COLO829 (cell line): ENCODE results near the gene SLC6A5.
"Not testable (repeated sequence)": the region's sequence is repeated elsewhere in the genome, so short reads cannot be mapped to it uniquely, and the experiment has no call there.

Source experiments
- DNase-seq: peaks from one replicate; pipeline ENCODE4 v3.0.0; 2012; ENCODE audit warnings: low spot score

The SLC6A5 gene

DNA sequence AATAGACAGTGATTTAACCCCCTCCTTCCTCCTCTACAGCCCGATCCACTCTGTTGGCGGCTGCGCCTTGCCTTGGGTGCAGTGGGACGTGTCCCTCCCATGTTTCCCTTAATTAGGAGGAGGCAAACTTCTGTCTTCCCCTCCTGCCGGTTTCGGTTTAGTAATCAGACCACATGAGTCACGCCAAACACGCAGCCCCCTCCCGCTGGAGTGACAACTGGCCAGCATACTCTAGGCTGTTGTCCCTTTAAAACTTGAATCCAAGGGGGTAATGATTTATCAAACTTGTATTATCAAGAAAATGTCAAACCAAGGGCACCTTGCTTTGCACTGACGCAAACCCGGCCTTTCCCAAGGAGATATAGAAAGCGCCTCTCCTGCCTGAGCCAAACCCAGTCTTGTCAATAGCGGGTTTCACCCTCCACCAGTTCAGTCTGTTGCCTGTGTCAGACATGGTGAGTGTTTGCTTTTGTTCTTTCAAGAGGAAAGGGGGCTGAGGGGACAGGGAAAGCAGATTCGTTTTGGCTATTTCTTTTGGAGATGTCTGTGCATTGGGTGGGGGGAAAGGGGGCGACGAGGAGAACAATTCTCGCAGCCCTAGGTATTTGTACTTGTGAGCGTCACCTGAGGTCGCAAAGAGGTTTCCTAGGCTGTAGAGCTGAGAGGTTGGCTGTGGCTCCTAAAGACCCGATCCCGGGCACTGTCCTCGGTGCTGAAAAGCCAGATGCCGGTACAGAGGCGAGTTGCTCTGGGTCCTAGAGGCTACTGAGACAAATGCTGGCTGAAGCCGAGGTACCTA, at the start of gene SLC6A5:
SLC6A5 (plus strand) TSS at position 388 of the 799 bp plus-strand sequence; CDS start at position 453, 65 bp downstream.
- peak; percentile 54 for DNase-seq

DNA sequence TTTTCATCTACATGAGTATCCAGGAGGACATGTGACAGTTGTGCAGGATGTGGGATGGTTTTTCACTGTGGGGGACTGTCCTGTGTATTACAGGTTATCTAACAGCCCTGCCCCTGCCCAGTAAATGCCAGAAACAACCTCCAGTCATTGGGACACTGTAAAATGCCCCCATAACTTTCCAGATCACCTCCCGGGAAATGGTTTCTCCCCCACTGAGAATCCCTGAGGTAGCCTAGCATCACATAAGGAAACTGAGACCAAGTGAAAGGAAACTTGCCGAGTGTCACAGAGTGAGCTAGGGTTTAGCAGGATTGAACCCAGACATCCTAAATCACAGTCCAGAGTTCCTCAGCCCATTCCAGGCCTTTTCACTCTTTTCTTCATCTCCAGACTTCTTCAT, 48.3 kb upstream of the SLC6A5 start:
- no peak for DNase-seq

GRCh38 chr11:20555783-20556182, 43.6 kb upstream of the SLC6A5 start:
- DNase-seq = no peak

- DNase-seq = not testable (repeated sequence)
Measured at GRCh38 chr11:20556396-20556795, 43.0 kb upstream of the SLC6A5 start.

- no peak for DNase-seq
Measured at GRCh38 chr11:20558741-20559140, 40.7 kb upstream of the SLC6A5 start.

DNA sequence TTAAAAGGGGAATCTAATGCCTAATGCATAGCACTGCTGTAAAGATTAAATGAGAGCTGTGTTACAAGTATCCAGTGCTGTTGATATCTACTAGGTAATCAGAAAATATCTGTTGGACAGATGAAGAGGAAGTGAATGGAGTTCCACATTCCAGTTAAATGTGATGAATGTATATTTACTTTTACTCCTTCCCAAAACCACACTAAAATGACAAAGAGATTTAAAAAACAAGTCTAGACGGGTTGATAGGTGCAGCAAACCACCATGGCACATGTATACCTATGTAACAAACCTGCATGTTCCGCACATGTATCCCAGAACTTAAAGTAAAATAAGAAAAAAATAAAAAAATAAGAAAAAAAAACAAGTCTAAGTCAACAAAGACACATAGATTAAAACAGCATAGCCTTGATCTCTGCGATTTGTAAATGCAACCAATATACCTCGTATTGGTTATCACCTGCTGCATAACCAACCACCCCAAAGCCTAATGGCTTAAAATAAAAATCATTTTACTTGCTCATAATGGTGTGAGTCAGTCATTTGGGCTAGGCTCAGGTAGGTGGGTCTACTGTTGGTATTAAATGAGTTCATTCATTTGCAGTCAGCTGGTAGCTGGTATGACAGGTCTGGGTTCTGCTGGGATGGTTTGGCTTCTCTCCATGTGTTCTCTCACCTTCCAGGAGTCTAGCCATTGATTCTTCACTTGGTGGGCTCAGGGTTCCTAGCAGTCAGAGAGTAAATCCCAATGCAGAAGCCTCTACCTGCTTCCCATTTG, 39.7 kb upstream of the SLC6A5 start:
- no peak for DNase-seq

- no peak for DNase-seq
Measured at GRCh38 chr11:20561915-20562314, 37.5 kb upstream of the SLC6A5 start.

DNA sequence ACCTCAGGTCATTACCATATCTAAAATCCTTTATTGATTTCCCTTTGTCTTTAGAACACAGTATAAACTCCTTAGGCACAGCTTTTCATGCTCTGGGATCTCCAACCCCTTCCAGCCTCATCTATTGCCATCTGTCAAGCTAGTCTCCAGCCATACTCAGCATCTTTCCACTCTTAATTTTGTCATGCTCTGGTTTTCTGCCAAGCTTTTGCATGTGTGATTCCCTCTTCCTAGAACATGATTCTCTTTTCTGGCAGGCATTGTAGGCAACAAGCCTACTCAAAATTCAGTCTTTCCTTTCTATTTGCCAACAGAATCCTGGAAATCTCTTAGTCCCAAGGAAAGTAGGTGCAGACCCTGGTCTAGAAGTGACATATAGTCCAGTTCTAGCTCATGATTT, 35.5 kb upstream of the SLC6A5 start:
- DNase-seq = no peak

DNA sequence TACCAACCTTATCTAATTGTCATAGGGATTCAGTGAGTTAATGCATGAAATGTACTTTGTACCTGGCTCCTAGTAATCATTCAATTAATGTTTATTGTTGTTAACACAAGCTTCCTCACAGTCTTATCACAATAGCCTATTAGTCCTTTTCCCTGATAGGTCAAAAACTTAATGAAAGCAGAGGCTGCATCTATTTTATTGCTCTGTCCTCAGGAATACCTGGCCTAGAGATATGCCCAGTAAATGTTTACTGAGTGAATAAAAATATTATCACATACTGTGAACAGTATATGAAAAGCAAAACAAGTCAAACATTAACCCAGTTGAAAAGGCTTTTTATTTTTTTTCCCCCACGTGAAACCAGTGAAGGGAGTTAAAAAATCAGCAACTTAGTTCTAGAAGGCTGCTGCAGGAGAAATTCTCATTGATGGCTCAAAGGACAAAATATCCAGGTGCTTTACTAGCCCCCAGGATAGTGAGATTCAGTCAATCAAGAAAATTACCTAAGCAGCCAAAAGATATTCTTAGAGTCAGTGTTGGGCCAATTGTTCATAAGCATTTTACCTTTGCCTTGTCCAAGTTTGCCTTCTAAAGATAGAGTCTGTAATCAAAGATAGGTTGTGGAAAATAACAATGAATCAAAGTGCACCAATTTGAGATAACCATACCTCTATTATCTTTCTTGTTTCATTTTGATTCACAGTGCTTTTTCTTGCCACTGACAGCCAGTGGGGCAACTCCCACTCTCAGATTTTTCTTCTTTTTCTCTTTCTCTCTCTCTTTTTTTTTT, 34.4 kb upstream of the SLC6A5 start:
- no peak for DNase-seq

DNA sequence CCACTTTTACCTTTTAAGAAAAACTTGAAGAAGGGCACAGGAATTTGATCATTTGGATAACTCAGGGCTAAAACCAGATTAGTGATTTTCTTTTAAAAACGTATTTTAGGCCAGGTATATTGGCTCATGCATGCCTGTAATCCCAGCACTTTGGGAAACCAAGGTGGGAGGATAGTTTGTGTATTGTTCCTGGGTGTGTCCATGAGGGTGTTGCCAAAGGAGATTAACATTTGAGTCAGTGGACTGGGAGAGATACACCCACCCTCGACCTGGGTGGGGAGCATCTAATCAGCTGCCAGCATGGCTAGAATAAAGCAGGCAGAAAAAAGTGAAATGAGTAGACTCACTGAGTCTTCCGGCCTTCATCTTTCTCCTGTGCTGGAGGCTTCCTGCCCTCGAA, 33.3 kb upstream of the SLC6A5 start:
- DNase-seq = not testable (repeated sequence)

- DNase-seq = no peak
Measured at GRCh38 chr11:20566591-20567434, 32.6 kb upstream of the SLC6A5 start.

DNA sequence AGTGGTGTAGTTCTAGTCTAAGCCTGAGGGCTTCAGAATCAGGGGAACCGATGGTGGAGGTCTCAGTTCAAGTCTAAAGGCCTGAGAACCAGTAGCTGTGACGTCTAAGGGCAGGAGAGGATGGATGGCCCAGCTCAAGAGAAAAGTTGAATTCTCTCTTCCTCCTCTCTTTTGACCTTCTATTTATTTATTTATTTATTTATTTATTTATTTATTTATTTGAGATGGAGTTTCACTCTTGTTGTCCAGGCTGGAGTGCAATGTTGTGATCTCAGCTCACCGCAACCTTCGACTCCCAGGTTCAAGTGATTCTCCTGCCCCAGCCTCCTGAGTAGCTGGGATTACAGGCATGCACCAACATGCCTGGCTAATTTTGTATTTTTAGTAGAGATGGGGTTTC, 19.7 kb upstream of the SLC6A5 start:
- not testable (repeated sequence) for DNase-seq

DNA sequence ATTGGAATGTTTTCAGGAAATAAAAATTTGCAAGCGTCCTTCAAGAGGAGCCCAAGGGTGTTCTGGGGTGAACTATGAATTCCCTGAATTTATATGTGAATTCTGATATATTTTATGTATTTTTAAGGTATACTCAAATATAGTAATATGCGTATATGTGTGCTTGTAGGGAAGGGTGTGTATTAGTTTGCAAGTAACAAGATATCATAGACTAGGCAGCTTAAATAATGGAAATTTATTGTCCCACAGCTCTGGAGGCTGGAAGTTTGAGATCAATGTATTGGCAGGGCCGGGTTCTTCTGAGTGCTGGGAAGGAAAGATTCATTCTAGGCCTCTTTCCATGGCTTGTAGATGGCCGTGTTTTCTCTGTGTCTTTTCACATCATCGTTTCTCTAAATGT, 16.2 kb upstream of the SLC6A5 start:
- DNase-seq = no peak

DNA sequence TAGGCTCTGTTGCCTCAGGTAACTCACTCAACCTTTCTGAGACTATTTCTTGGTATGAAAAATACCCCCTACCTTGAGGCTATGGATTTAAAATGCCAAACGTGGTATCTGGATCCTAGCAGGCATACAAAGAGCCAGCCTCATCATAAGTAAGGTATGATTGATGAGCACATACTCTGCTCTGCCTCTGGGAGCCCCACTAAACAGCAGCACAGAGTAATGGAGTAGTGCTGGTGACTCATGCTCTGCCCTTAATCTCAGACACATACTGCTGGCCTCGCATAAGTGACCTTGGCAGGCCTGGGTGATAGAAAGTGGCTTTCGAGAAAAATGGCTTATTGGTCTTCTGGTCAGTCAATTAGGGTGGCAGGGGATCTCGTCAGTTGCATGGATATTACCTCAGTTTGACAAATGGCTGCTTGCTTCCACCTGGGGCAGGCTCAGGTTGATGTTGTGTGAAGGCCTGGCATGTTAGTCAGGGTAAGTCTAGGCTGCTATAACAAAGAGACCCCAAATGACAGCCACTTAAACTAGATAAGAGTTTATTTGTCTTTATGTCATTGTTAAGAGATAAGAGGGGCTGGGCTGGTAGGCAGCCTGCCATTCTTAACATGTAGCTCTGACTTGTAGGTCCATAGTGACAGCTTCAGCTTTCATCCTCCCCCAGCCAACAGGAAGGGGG, 15.2 kb upstream of the SLC6A5 start:
- DNase-seq = no peak

DNA sequence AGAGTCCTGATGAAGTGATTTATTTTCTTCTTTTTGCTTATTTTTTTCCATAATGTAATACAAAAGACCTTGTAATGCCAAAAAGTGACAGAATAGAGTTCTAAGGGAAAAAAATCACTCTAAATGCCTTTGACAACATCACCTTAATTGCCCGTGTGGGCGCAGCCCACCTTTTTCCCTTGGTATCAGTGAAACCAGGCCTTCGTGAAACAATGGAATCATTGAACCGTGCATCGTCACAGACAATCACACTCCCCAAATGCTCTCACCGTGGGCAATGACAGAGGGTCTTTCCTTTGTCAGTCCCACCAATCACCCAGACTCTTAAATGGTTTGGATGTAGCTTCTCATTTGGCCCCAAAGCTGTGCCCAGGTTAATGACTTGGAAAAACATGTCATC, 9.6 kb upstream of the SLC6A5 start:
- DNase-seq = no peak

- DNase-seq = no peak
Measured at GRCh38 chr11:20590381-20590780, 9.0 kb upstream of the SLC6A5 start.

- no peak for DNase-seq
Measured at GRCh38 chr11:20592741-20593140, 6.7 kb upstream of the SLC6A5 start.

DNA sequence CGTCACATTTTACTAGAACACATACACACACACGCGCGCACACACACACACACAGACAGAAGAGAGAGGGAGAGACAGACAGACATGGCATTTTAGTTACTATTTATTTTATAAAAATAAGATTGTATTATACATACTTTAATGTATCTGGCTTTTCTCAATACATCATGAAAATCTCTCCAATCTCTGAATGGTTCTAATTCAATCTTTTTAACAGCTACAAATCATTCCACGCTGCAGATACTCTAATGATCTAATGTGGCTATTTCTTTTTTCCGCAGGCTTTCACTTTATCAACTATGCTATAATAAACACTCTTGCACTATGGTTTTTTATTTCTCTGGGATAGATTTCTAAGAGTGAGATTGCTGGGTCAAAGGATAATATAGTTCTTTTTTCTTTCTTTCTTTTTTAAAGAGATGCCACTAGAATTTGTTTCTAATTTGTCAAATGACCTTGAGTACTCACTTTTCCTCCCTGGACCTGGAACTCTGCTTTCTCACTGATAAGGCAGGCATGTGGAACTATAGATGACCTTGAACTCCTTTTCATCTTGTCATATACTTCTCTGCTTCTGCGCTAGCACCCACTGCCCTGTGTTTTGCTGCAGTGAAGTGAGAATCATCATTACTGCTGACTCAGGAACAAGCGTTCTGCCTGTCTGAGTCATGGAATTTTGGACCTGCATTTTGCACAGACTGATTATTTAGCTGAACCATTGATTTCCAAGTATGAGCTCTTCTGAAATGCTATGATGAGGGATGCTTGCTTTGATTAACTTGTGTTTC, 4.9 kb upstream of the SLC6A5 start:
- no peak for DNase-seq

DNA sequence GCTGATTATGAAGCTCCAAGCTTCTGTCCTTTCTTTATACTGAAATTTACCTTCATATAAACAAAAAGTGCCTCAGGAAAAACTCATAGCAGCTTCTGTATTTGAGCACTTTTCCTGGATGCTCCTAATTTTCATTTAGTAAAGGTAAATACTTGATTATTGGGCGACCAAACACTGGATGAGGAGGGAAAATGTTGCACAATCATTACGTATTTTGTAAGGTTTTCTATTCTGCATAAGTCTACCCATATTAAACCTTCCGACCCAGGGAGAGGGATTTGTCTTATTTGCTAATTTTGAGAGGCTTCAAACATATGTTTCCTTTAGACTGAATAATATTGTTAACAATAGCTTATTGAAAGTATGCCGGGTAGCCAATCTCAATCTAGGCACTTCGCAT, 4.3 kb upstream of the SLC6A5 start:
- no peak for DNase-seq
